HCT116 (cell line): Measurements from ENCODE around the gene MRPL41.

Source experiments
- ATF3 ChIP-seq: IDR thresholded peaks from 2 replicates; pipeline ENCODE4 v1.6.1; 2012
- CTCF ChIP-seq, 3 experiments: fragments of 200-600 bp in 1 of 3; sonication (generic) in 1 of 3; IDR thresholded peaks in 2 of 3; conservative IDR thresholded peaks in 1 of 3; 2 replicates each; pipeline ENCODE4 v1.5.1; 2012 to 2017; ENCODE audit warnings: low read depth in 2 of 3, low read length in 2 of 3, antibody characterized with exemption in 1 of 3, borderline replicate concordance in 1 of 3, control low read depth in 1 of 3, mild to moderate bottlenecking in 1 of 3, mixed read lengths in 1 of 3, mixed run types in 1 of 3, moderate library complexity in 1 of 3; ENCODE audit not compliant: insufficient read depth in 1 of 3
- EZH2 ChIP-seq: fragments of 200-600 bp; sonication (generic); IDR thresholded peaks from 2 replicates; pipeline ENCODE4 v1.6.1; 2017; ENCODE audit warnings: antibody characterized with exemption, mixed run types
- FOSL1 ChIP-seq: IDR thresholded peaks from 2 replicates; pipeline ENCODE4 v1.6.1; 2012; ENCODE audit warnings: low read depth
- POLR2A ChIP-seq: IDR thresholded peaks from 2 replicates; pipeline ENCODE4 v1.7.0; 2011; ENCODE audit warnings: borderline replicate concordance; ENCODE audit not compliant: insufficient read depth, insufficient read length; ENCODE audit errors: extremely low read depth
- POLR2AphosphoS5 ChIP-seq: IDR thresholded peaks from 2 replicates; pipeline ENCODE4 v1.6.1; 2011; ENCODE audit warnings: mild to moderate bottlenecking, low read depth, low read length, moderate library complexity
- RAD21 ChIP-seq: IDR thresholded peaks from 2 replicates; pipeline ENCODE4 v1.6.1; 2012; ENCODE audit warnings: low read depth, mild to moderate bottlenecking
- SP1 ChIP-seq: IDR thresholded peaks from 2 replicates; pipeline ENCODE4 v1.6.1; 2012; ENCODE audit warnings: low read depth
- YY1 ChIP-seq: IDR thresholded peaks from 2 replicates; pipeline ENCODE4 v1.6.1; 2011; ENCODE audit warnings: low read length, low read depth, moderate library complexity, mild to moderate bottlenecking; ENCODE audit not compliant: insufficient replicate concordance; ENCODE audit errors: extremely low read depth

GRCh38 chr9:137578518-137579258 lies 27.0 kb downstream of the MRPL41 start, which contains the start of gene DPH7:
- TF ChIP-seq CTCF (IDR thresholded peaks at IDR 0.05 in 2 of 3, conservative IDR thresholded peaks at IDR 0.05 in 1 of 3; ENCODE audit: borderline replicate concordance in 1 of 3, insufficient read depth in 1 of 3, low read depth in 2 of 3, low read length in 2 of 3): peak; percentile 52 to 95 (median 81)
- TF ChIP-seq POLR2AphosphoS5: peak; percentile 79
- no peak for TF ChIP-seq FOSL1
- TF ChIP-seq POLR2A: peak; percentile 62
- TF ChIP-seq SP1: no peak
- no peak for TF ChIP-seq ATF3
- TF ChIP-seq EZH2: no peak
- TF ChIP-seq RAD21: 0 out of 2 replicates have a peak, but pooled peaks have one; percentile 18
- TF ChIP-seq YY1: peak; percentile 75
